Activated CD4-positive, CD25-positive, alpha-beta regulatory T cell treated with anti-CD3 and anti-CD28 coated beads, Interleukin-2, amount 50 U/mL, for 72 hours (primary cell): Measurements from ENCODE around the gene TET1.
"Not testable (repeated sequence)": the region's sequence is repeated elsewhere in the genome, so short reads cannot be mapped to it uniquely, and the experiment has no call there.

Source experiments
- DNase-seq: peaks from one replicate; pipeline ENCODE4 v3.0.0; 2021

The TET1 gene

DNA sequence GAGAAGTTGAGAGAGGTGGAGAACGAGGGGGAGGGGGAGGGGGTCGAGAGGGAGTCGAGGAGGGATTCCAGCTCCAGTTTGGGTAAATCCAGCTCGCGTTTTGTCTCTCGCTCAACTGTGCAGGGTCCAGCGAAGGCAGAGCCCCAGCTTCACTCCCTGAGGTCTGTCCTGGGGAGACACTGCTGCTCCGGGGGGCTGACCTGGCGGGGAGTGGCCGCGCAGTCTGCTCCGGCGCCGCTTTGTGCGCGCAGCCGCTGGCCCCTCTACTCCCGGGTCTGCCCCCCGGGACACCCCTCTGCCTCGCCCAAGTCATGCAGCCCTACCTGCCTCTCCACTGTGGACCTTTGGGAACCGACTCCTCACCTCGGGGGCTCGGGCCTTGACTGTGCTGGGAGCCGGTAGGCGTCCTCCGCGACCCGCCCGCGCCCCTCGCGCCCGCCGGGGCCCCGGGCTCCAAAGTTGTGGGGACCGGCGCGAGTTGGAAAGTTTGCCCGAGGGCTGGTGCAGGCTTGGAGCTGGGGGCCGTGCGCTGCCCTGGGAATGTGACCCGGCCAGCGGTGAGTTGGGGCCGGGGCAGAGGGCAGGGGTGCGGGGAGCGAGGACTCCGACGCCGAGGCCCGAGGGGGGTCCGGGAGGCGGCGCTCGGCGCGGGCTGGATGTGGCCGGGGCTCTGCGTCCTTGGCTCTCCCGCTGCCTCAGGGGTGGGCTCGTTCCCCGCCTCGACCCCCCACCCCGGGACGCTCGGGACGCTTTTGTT is at the start of gene TET1:
Gene TET1 (plus strand): TSS at position 152 of the 757 bp plus-strand sequence. CDS start 12,002 bp downstream, outside the sequence.
- peak; percentile 32 for DNase-seq

DNA sequence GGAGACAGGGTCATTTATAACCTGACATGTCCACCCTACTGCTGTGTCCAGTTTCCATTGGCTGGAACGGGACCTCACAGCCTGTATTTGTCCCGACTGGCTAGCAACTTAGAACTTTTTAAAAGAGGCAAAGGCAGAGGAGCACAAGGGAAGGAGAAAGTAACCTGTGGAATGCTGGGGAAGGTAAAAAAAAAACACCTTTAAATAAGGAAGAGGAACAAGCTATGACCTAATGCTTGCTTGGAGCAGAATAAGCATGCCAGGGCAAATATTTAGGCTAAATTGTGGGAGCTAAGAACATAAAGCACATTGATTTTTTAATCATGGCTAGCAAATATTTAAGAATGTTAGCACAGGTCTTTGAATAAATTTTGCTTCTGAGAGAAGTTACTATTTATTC is 43.9 kb upstream of the TET1 start:
- DNase-seq = not testable (repeated sequence)

DNA sequence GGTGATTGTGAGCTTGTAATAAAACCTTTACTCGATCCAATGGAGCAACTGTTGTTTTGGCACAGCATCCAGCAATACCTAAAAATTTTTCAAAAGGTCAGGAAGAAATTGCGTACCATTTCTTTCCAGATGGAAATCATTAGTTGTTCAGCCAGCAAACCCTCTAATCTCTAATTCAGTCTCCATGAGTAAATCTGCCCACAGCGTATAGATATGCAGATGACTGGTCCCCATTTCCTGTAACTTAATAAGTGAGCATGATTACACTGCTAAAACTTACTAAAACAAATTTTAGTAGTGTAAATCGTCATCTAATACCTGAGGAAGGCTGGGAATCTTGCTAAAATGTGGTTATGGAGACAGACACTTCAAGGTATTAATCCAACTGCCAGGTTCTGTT is 43.4 kb upstream of the TET1 start:
- DNase-seq = no peak

DNA sequence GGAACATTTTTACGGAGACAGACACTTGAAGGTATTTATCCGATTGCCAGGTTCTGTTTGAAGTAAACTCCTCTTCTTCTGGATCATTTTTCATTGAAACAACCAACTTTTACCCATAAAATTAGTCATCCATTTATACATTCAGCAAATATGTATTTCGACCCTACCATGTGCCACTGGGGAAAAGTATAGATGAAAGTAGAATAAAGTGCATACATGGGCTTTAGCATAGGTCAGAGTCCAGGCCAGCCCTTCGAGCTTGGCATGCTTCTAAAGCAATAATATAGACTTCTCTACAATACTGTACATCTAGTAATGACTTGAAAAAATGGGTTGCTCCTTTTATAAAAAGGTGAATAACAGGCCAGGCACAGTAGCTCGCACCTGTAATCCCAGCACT is 42.9 kb upstream of the TET1 start:
- DNase-seq = no peak

DNA sequence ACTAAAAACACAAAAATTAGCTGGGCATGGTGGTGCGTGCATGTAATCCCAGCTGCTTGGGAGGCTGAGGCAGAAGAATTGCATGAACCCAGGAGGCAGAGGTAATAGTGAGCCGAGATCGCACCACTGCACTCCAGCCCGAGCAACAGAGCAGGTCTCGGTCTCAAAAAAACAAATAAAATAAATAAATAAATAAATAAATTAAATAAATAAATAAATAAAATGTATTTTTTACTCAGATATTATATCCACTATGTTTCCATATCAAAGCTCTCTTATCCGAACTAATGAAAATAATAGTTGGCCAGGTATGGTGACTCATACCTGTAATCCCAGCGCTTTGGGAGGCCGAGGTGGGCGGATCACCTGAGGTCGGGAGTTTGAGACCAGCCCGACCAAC is 41.5 kb upstream of the TET1 start:
- not testable (repeated sequence) for DNase-seq

DNA sequence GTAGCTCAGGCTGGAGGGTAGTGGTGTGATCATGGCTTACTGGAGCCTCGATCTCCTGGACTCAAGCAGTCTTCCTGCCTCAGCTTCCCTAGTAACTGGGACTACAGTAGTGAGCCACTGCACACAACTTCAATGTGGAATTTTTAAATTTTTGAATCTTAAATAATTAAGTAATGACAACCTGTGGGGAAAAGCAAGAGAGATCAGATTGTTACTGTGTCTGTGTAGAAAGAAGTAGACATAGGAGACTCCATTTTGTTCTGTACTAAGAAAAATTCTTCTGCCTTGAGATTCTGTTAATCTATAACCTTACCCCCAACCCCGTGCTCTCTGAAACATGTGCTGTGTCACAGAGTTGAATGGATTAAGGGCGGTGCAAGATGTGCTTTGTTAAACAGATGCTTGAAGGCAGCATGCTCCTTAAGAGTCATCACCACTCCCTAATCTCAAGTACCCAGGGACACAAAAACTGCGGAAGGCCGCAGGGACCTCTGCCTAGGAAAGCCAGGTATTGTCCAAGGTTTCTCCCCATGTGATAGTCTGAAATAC is 34.6 kb upstream of the TET1 start:
- DNase-seq = not testable (repeated sequence)

DNA sequence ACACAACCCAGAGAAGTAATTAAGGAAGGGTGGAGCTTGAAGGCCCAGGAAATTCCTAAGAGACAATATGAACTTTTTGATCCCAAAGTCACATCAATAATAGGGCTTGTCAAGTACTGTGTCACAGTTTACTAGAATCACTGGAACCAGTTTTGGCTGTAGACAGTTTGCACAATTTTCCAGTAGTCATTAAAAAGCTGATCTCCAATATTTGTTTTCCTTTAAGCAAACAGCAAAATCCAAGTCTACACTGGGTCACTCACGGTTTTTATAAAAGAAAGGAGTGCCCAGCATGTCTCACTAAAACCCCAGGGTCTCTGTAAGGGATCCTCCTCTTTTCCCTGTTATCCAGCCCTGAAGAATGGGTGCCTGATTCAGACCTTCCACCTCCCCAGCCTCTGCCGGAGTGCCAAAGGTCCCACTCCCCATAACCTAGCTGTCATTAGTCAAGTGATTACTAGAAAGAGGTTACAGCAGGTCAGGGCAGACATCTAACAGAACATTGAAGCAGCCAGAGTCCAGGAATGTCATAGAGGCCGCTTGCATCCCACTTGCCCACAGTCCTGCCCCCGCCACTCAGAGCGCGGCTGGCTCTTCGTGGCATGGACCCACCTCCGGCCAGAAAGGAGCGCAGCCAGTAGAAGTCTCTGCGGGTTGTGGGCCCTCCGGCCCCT is 33.4 kb upstream of the TET1 start:
- no peak for DNase-seq

DNA sequence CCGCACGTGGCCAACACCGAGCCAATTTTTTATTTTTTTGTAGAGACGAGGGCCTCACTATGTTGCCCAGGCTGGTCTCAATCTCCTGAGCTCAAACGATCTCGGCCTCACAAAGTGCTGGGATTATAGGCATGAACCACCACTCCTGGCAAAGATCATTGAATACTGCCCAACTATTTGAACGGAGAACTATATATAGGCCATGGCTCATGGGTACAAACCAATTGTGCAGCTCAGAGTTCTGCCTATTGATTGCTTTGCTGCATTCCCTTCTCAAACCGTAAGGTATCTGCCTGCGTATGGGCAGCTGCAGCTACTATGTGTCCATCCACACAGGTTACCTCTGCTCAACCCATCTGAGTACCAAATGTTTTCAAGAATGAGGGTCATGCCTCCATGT is 23.2 kb upstream of the TET1 start:
- DNase-seq = no peak

DNA sequence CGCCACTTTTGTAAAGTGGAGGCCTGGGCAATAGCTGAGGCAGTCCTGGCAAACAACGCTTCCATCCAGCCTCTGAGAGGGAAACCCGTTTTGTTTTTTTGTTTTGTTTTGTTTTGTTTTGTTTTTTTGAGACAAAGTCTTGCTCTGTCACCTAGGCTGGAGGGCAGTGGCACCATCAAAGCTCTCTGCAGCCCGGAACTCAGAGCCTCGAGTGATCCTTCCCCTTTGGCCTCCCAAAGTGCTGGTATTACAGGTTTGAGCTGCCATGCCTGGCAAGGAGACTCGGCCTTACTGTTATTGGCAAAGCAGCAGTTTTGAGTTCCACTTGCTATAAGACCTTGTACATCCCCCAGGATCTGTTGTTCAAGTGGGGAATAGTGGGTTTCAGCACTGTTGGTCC is 22.3 kb upstream of the TET1 start:
- no peak for DNase-seq

DNA sequence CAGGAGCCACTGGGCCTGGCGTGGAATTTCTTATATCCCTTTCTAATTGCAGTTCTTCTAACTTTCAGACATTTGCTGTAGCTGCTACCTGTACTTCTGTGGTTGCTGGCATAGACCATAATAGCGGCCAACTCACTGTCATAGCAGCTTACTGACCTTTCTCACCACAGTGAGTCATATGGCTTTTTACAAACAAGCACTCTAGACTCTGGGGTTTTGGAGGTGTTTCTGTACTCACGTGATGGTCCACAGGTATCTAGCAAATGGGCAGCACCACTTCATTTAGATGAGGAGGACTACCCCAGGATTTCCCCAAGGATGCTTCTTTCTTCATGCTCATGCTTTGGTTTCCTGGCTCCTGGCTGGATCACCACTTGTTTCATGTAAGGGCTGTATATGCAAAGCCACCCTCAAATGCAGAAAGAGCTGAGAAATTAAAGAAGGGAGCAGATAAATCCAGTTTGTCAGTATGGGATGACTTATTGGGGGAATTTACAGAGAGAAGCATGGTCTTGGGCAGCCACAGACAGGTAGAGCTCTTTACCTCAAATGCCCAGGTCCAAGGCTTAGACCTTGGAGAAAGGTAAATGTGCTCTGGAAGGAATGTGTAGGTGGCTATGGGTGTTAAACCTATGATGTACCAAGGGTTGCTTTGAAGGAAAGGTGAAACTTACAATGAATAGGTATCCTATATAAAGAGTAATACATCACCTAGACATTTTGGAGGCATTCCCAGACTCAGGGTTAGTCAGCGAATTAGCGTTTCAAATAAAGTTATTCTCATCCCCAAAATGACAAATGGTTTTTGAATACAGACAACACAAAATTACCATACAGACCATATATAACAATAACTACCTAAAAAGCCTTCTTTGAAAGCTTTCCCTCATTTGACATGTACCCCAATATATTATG is 16.9 kb upstream of the TET1 start:
- DNase-seq = no peak

DNA sequence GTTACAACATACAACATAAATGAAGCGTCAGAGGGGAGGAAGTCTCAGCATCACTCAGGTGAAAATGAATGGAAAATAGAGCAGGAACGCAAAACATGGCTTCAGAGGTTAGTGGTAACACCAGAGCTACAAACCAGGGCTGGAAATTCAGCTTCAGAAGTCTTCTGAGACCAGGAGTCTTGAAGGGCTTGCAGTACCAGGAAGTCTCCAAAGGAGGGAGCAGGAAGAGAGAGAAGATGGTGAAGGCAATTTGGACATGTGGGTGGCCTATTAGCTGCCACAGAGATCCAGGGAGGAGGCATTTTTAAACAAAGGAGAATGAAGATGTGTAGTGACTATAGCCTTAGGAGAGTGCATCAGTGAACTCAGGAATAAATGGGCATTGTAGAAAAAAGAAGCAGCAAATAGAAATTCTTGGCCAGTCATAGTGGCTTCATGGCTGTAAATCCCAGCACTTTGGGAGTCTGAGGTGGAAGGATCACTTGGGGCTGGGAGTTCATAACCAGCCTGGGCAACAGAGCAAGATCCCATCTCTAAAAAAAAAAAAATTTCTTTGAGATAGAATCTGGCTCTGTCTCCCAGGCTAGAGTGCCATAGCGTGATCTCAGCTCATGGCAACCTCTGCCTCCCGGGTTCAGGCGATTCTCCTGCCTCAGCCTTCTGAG is 9.3 kb upstream of the TET1 start:
- no peak for DNase-seq

DNA sequence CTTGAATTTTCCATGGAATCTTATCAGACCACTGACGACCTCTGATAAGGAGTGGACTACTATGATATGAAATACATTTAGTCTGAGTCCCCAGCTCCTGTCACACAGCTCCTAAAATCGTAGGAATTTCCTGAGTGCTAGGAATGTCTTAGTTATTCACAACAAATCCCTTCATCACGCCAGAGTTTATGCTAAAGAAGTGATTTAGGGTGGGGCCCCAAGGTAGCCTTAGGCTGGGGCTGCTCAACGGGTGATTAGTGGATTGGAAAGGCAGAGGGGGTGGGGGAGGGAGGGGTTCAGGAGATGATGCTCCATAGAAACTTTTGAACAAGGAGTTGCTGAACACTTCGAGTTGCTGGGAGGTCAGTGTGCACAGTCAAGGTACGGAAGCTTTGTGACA is 7.0 kb upstream of the TET1 start:
- no peak for DNase-seq

DNA sequence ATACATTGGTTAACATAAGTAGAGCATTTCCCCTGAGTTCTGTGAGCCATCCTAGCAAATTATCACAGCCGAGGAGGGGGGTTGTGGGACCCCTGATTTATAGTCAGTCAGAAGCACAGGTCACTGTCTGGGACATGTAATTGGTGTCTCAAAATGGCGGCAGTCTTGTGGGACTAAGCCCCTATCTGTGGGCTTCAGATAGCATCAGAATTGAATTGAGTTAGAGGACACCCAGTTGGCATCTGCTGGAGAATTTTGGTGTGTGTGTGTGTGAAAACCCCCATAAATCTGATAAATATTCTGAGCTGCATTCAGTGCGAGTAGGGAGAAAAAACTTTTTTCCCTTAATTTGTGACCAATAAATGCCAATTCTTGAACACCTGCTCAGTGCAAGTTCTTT is 6.5 kb upstream of the TET1 start:
- DNase-seq = no peak

DNA sequence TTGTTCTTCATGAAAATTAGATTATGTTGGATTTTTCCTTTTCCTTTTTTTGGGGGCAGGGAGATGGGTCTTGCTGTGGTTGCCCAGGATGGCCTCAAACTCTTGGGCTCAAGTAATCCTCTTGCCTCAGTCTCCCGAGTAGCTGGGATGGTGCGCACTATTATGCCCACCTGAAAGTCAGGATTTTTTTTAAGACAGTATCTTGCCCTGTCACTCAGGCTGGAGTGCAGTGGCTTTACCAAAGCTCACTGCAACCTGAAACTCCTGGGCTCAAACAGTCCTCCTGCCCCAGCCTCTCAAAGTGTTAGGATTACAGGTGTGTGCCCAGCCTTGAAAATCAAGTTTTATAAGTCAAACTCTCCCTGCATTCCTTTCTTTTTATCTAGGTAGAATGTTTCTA is 1.7 kb upstream of the TET1 start:
- no peak for DNase-seq

DNA sequence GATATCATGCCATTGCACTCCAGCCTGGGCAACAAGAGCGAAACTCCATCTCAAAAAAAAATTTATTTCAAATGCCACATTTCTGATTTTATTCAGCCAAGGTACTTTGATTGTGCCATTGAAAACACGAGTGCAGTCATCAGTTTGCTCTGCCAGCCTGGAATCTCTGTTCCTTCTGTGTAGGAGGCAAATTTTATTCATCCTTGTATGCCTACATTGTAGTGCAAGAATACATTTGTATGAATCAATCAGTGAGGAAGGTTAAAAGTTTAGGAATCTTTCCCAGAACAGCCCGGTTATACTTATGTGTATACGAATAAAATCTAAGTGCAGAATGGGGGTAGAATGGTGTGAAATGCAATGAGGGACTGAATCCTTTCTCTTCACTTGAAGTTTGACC is 886 bp upstream of the TET1 start:
- DNase-seq = no peak

DNA sequence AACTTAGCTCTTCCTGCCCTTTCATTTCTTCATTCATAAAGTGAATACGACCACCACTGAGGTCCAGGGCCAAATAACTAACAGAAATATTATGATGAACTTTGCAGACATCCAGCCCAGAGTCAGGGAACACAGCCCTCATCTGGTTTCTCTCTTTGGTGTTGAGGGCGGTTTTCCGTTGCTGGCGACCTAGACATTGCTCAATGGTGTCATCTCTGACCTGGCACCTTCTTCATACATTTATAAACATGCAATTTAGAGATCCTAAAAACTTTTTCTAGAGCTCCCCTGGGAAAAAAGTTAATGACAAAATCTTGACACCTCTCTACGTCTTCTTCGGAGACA is 324 bp upstream of the TET1 start:
- no peak for DNase-seq

DNA sequence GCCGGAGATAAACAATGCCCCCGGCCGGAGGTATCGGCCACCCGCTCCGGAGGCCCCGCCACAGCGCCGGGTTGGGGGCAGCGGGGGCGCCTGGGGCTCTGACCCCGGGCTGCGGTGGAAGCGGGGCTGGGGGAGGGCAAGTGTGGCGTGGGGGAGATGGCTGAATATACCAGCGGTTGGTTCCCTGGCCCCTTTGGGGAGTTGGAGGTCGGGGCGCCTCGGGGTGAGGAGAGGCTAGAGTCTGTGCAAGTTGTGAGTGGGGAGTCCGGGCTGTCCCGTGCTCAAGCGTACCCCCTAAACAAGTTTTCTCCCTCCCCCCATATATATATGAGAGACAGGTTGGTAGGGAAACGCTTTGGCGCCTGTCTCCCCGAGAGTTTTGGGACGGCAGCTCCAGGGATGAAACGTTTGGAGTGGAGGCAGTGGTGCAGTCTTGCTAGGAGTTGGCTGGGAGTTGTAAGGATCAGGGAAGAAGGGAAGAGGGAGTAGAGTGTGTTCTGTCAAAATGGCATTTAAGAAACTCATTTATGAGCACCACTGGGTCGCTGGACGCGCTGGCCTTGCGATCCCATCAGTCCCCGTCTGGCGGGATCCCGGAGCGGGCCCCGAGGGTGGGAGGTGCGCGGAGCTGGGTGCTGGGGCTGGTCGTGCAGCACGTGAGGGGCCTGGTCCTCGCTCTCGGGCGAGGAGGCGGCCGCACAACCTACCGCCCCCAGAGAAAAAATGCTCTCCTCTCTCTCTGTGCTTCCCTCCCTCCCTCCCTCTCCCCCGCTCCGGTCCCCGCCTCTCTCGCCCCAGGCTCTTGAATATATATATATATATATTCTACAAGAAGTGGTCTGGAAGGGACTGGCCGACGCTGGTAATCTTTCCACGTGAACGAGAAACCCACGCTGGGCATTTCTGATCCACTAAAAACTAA is 1.1 kb downstream of the TET1 start:
- no peak for DNase-seq

DNA sequence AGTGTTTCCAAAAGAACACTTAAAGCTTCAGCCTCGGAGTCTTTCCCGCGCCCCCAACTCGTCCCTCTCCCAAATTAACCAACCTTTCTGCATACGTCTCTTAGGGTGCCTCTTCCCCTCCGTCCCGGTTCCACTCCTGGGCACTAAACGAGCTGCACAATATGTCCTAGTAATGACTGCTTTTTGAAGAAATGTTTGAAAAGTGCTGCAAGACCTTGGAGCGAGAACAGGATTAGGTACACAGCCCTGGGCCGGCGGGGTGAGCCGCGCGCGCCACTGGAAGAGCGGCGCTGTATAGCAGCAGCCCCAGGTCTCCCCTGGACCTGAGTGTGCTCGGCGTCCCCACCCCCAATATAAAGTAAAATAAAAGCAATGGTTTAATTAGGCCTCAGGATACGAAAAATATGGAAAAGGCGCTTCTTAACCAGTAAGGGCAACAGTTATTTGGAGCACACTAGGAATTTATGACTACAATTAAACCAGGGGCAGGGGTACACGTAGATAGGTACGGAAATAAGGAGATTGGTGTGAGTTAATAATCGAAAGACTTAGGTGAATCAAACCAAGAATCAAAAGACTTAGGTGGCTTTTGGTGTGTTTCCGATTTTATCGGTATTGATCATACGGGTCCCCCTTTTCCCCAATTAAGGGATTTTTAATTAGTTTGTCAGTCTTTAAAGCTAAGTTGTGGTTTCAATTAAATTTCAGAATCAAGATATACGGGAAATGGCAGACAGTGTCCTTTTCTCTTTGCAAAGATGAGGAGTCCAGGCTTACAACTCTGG is 1.9 kb downstream of the TET1 start:
- no peak for DNase-seq

DNA sequence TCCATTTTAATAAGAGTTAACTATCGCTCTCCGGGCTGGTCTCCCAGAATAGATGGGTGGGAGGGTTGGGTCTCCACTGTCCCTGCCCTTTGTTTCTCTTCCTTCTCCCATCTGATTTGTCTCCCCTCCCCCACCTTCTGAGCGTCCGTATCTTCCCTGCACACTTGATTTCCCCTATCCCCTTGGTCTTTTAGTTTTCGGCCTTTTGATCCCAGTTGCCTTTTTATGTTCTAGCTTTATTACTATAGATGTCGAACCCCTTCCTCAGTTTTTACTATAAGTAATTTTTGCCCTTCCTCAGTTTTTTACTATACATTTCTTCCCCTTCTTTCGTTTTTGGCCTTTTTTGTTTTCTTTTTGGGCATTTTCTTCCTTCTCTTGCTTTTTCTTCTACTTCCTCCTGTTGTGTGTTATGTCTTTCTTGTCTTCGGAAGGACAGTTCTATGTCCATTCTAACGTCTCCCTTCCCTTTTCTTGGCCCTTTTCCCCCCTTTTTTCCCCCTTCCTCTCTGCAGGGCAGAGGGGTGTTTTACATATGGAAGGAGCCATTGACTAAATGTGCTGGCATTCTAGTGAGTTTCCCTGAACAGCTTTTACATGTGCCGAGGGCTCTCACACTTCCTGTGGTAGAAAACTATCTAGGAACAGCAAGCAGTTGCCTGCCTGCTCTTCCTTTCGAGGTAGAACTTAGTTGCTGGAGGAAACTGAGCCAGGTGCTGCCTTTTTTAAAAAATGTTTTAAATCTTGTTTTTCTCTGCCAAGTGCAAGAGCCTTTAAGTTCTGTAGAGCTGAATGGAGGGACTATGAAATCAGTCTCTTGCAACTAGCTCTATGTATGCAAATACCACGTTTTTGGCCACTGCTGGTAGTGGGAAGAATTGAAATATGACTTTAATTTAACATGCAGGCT is 2.8 kb downstream of the TET1 start:
- no peak for DNase-seq

DNA sequence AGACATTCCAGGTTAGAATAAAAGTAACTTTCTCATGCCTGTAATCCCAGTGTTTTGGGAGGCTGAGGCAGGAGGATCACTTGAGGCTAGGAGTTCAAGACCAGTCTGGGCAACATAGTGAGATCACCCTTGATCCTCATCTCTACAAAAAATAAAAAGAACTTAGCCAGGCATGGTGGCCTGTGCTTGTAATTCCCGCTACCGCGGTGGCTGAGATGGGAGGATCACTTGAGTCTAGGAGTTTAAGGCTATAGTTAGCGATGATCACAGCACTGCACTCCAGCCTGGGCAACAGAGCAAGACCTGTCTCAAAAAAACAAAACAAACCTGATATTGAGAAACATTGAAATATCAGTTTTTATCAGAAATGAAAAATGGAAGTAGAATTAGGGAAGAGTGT is 4.6 kb downstream of the TET1 start:
- no peak for DNase-seq
